CMK (cell line): ENCODE measurements around the gene SLC16A9.

Source experiments
- DNase-seq: peaks from one replicate; pipeline ENCODE4 v3.0.0-alpha.2; 2010; ENCODE audit warnings: low read depth

SLC16A9 gene

DNA sequence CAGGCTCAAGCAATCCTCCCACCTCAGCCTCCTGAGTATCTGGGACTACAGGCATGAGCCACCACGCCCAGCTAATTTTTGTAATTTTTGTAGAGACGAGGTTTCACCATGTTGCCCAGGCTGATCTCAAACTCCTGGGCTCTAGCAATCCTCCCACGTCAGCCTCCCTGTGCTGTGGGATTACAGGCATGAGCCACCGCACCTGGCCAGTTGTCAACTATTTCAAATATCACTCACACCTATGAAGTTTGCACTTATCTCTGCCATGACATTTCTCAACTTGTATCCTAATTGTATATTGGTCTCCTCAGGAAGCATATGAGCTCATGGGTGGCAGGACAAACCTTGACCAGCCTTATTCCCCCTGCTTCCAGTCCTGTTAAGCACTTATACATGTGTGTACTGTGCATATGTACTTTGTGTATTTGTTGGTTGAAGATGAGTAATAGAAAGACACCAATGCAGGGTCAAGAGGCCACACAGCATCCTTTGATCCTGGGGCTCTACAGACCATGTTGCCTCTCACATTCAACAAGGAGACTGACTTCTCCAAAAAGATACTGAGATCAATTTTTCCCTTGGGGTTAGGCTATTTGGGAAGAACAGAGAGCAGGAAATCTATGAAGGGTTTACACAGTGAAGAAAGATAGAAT is 82.2 kb downstream of the SLC16A9 start:
- no peak for DNase-seq

DNA sequence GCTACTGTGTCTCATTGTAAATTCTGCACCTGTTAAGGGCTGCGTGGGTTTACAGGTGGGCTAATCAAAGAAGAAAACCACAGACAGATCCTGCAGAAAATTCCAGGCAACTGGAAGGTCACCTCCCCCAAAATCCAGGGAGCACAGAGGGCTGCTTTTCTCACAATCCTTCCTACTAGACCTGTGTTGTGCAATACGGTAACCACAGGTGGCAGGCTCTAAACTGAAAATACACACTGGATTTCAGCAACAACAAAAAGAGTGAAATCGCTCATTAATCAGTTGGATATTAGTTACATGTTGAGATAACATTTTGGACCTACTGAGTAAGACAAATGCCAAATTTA is 83.2 kb downstream of the SLC16A9 start:
- no peak for DNase-seq

GRCh38 chr10:59625721-59626522 is 83.7 kb downstream of the SLC16A9 start:
- DNase-seq: peak; percentile 38

DNA sequence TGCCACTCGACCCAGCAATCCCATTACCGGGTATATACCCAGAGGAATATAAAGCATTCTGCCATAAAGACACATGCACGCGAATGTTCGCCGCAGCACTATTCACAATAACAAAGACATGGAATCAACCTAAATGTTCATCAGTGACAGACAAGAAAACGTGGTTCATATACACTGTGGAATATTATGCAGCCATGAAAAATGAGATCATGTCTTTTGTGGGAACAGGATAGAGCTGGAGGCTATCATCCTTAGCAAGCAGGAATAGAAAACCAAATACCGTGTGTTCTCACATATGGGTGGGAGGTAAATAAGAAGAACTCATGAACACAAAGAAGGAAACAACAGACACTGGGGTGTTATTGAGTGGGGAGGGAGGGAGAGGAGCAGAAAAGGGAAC is 84.7 kb downstream of the SLC16A9 start:
- DNase-seq: no peak

GRCh38 chr10:59624136-59624535 is 85.5 kb downstream of the SLC16A9 start:
- DNase-seq: no peak

GRCh38 chr10:59623133-59624121 is 86.2 kb downstream of the SLC16A9 start:
- no peak for DNase-seq

DNA sequence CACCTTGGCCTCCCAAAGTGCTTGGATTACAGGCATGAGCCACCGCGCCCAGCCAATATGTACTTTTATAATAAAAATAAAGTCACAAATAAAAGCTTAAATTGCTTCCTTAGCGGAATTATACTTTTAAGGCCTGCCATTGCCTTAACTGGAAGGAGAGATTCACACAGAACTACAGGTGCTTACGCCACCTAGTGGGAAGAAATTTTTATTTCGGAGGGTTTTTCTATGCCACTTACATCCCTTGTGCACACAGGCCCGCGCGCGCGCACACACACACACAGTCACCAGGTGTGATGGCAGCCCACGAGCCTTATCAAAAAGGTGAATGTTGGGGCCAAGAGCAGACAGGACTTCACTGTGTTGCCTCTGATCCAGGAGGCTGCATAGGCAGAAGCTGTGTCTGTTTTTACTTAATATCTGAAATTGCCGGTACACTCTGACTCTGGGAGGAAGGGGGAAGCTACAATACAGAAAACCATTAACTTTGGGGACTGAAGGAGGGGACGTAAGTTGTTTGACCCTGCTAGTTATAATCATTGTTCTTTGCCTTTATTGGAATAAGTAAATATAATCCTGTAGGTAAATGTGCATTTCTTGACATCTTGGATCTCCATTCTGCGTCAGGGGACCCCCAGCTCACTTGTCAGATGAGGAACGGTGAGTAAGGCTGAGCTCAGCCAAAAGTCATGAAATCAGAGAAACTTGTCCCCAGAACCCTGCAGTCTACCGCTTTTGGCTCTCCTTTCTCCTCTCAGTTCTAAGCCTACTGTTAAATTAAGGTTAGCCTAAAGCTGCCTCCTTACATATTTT is 87.1 kb downstream of the SLC16A9 start:
- peak; percentile 11 for DNase-seq

DNA sequence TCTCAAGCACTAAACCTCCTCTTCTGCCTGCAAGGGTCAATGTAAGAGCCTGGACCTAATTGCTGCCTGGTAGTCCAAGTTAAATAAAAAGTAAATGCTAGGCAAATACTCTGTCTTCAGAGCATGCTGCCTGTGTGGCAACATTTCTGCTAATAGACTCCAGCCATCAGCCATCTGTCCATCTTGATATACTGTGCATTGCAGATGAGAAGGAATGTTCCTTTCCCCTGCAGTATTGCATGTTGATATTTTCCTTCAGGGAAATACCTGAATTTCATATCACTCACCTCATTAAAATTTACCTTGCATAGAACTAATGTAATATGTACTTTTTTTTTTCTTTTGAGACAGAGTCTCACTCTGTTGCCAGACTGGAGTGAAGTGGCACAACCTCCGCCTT is 87.9 kb downstream of the SLC16A9 start:
- no peak for DNase-seq

- no peak for DNase-seq
These were observed 91.0 kb downstream of the SLC16A9 start for GRCh38 chr10:59618666-59619065.

DNA sequence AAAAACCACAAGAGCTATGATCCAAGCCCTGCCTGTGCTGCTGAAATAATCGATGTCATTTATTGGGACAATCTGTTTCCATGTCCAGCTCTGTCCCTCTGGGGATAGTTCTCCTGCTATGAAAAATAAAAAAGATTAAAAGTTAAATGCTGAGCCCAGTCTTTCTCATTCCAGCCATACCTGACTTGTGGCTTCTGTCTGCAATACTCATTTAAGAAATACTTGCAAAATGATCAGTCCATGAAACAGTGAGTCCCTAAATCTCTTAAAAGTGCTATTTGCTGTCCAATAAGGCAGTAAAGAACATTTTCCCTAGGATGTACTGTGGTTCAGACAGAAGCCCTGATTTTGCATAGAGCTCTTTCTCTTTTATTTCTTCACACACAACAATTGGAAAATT is 91.7 kb downstream of the SLC16A9 start:
- no peak for DNase-seq

- no peak for DNase-seq
These were observed 98.6 kb downstream of the SLC16A9 start for GRCh38 chr10:59611048-59611447.

- no peak for DNase-seq
These were observed 101.7 kb downstream of the SLC16A9 start for GRCh38 chr10:59607970-59608369.

- no peak for DNase-seq
These were observed 103.1 kb downstream of the SLC16A9 start for GRCh38 chr10:59606551-59606961.

GRCh38 chr10:59601985-59602384 is 107.7 kb downstream of the SLC16A9 start:
- DNase-seq: no peak
